Astrocyte (in vitro differentiated cells and primary cell): ENCODE measurements around the gene SLIT3. TPM values are rescaled to one million over a fixed set of nuclear protein-coding genes. Genes with fewer than 3 reads are reported as not detected.

Source experiments
- DNase-seq: peaks from one replicate; pipeline ENCODE4 v3.0.0-alpha.2; 2010; ENCODE audit warnings: low read depth
- FAIRE-seq: peaks from 2 replicates; lab custom pipeline; 2011; peaks lifted over from hg19 to GRCh38; lab: Jason Lieb, UNC
- H2AFZ ChIP-seq: 2 replicates; pipeline ENCODE4 v1.6.0; 2012; ENCODE audit warnings: low read depth, low read length, inconsistent platforms
- H3K27ac ChIP-seq: 2 replicates; pipeline ENCODE4 v1.5.1; 2011; ENCODE audit warnings: low read depth, low read length, inconsistent platforms
- H3K27me3 ChIP-seq: 2 replicates; pipeline ENCODE4 v1.6.0; 2011; ENCODE audit warnings: low read length, inconsistent platforms; ENCODE audit not compliant: insufficient read depth
- H3K36me3 ChIP-seq: 2 replicates; pipeline ENCODE4 v1.5.1; 2011; ENCODE audit warnings: low read length, inconsistent platforms; ENCODE audit not compliant: insufficient read depth
- H3K4me1 ChIP-seq: 2 replicates; pipeline ENCODE4 v1.5.1; 2011; ENCODE audit warnings: low read length, inconsistent platforms; ENCODE audit not compliant: insufficient read depth
- H3K4me2 ChIP-seq: 2 replicates; pipeline ENCODE4 v1.6.0; 2012; ENCODE audit warnings: low read length, inconsistent platforms
- H3K4me3 ChIP-seq: 2 replicates; pipeline ENCODE4 v1.5.1; 2011; ENCODE audit warnings: low read depth, mild to moderate bottlenecking, low read length, inconsistent platforms; ENCODE audit not compliant: insufficient read depth
- H3K79me2 ChIP-seq: 2 replicates; pipeline ENCODE4 v1.6.0; 2012; ENCODE audit warnings: mild to moderate bottlenecking, low read length, inconsistent platforms; ENCODE audit not compliant: insufficient read depth
- H3K9ac ChIP-seq: 2 replicates; pipeline ENCODE4 v1.6.0; 2012; ENCODE audit warnings: mild to moderate bottlenecking, low read length, inconsistent platforms
- H3K9me3 ChIP-seq: 2 replicates; pipeline ENCODE4 v1.5.1; 2012; ENCODE audit warnings: low read depth, mild to moderate bottlenecking, low read length, inconsistent platforms; ENCODE audit not compliant: insufficient read depth
- H4K20me1 ChIP-seq: 2 replicates; pipeline ENCODE4 v1.6.0; 2012; ENCODE audit warnings: low read length, inconsistent platforms; ENCODE audit not compliant: insufficient read depth
- H3K27ac Mint-ChIP-seq: one replicate; pipeline ENCODE4 v1.8.0; 2021; ENCODE audit warnings: mild to moderate bottlenecking, mixed read lengths; ENCODE audit not compliant: unreplicated experiment
- H3K27me3 Mint-ChIP-seq: one replicate; pipeline ENCODE4 v1.8.0; 2021; ENCODE audit warnings: low read depth, mixed read lengths; ENCODE audit not compliant: unreplicated experiment
- H3K36me3 Mint-ChIP-seq: one replicate; pipeline ENCODE4 v1.8.0; 2021; ENCODE audit warnings: low read depth, mixed read lengths; ENCODE audit not compliant: unreplicated experiment
- H3K4me1 Mint-ChIP-seq: one replicate; pipeline ENCODE4 v1.8.0; 2021; ENCODE audit warnings: low read depth, mixed read lengths; ENCODE audit not compliant: unreplicated experiment
- H3K4me3 Mint-ChIP-seq: one replicate; pipeline ENCODE4 v1.8.0; 2021; ENCODE audit warnings: mild to moderate bottlenecking, moderate library complexity, mixed read lengths; ENCODE audit not compliant: unreplicated experiment
- H3K9me3 Mint-ChIP-seq: one replicate; pipeline ENCODE4 v1.8.0; 2021; ENCODE audit warnings: mild to moderate bottlenecking, mixed read lengths; ENCODE audit not compliant: unreplicated experiment
- EZH2 ChIP-seq: IDR thresholded peaks from 2 replicates; pipeline ENCODE4 v1.6.1; 2012; ENCODE audit warnings: mild to moderate bottlenecking, low read length, inconsistent platforms; ENCODE audit not compliant: insufficient read depth
- total RNA-seq: library from RNA; stranded (reverse); gene quantifications from 2 replicates; pipeline ENCODE4 v1.2.1, GENCODE V29; 2021
- TF ChIP-seq, protein P1 (sequence below): IDR thresholded peaks from 2 replicates; pipeline ENCODE4 v1.5.1; 2011; ENCODE audit warnings: low read depth, mild to moderate bottlenecking, inconsistent platforms, low read length, moderate library complexity; ENCODE audit not compliant: insufficient read depth

The SLIT3 gene
- total RNA-seq, 1 donor from 2014 or later, result 20.7 TPM

DNA sequence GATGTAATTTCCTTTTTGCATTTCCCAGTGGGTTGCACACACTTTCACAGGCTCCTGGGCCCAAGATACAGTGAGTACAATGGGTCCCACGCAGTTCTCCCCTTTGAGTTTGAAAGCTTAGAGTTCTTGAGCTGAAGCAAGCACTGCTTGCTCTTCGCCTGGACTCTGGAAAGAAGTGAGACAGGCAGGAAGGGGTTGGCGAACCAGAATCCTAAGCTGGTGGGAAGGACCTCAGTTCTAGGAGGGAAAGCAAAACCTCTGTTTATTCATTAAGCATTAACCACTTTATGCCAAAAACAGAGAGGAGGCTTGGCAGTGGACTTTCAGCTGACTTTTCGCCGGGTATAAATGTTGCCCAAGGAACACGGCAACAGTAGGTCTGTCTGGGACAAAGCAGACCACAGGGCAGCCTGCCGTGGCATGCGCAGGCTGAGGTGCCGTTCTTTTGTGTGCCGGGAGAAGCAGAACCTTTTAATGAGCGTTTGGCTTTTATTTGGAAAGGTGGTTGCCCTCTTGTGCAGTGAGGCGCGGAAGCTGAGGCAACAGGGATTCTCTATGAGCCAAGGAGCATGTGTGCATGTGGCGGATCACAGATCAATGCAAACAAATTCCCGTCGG, 481.8 kb downstream of the SLIT3 start:
- H3K36me3 Mint-ChIP-seq, result peaks cover 16% of the 10 kb centered on the region
- no peak overlapping the region for H3K4me3 ChIP-seq
- no peak overlapping the region for H3K4me2 ChIP-seq
- H3K27me3 Mint-ChIP-seq, result peaks cover 33% of the 10 kb centered on the region
- H4K20me1 ChIP-seq, result no peaks in the 10 kb centered on the region
- no peaks in the 10 kb centered on the region for H3K79me2 ChIP-seq
- FAIRE-seq (no peak), DNase-seq (no peak)
- no peak overlapping the region for H3K27ac Mint-ChIP-seq
- H3K9ac ChIP-seq, result no peak overlapping the region
- peaks cover 5% of the 10 kb centered on the region for H3K9me3 Mint-ChIP-seq
- no peak overlapping the region for H2AFZ ChIP-seq
- TF ChIP-seq, protein P1, sequence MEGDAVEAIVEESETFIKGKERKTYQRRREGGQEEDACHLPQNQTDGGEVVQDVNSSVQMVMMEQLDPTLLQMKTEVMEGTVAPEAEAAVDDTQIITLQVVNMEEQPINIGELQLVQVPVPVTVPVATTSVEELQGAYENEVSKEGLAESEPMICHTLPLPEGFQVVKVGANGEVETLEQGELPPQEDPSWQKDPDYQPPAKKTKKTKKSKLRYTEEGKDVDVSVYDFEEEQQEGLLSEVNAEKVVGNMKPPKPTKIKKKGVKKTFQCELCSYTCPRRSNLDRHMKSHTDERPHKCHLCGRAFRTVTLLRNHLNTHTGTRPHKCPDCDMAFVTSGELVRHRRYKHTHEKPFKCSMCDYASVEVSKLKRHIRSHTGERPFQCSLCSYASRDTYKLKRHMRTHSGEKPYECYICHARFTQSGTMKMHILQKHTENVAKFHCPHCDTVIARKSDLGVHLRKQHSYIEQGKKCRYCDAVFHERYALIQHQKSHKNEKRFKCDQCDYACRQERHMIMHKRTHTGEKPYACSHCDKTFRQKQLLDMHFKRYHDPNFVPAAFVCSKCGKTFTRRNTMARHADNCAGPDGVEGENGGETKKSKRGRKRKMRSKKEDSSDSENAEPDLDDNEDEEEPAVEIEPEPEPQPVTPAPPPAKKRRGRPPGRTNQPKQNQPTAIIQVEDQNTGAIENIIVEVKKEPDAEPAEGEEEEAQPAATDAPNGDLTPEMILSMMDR, result no peak
- no peak for TF ChIP-seq EZH2
- H3K27ac ChIP-seq, result no peak overlapping the region
- H3K4me1 ChIP-seq, result no peaks in the 10 kb centered on the region
- H3K9me3 ChIP-seq, result no peaks in the 10 kb centered on the region
- no peaks in the 10 kb centered on the region for H3K36me3 ChIP-seq
- H3K4me3 Mint-ChIP-seq, result no peak overlapping the region
- peaks cover 3% of the 10 kb centered on the region for H3K27me3 ChIP-seq
- peaks cover 23% of the 10 kb centered on the region for H3K4me1 Mint-ChIP-seq

DNA sequence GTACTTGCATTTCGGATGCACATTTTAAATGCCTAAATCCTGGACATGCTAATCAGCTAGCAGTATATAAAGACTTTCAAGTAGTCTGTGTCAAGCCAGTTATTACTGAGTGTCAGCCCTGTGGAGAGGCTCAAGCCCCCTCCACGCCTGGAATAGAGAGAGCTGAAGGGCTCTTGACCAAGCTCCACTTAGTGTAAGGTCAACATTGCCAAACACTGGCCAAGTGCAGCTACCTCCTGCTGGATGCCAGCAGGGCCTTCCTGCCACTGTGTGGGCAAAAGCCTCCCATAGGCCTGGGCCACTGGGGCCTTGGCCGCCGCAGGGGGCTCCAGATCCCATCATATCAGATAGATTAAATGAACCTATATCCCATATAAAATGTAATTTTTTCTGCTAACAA, 482.4 kb downstream of the SLIT3 start:
- H3K27me3 Mint-ChIP-seq, result peaks cover 33% of the 10 kb centered on the region
- Histone ChIP-seq H3K4me1 (no peaks in the 10 kb centered on the region), H3K9me3 (no peaks in the 10 kb centered on the region)

DNA sequence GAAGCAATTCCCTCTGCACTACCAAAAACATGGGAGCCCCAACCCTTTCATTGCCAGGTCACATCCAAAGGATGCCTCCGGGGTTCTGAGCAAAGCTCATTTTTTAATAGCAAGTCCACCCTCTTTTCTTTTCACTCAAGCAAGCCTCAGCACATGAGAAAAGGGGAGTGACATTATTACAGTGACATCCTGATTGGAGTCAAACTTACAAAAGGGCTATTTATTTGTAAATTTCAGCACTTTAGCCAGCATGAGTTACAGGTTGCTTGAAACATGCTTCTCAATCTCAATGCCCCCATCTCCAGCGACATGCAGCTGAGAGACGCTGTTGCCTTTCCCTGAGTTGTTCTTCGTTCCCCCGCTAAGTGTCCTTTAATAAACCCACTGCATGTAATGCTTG, 483.3 kb downstream of the SLIT3 start:
- Histone ChIP-seq H4K20me1 (no peaks in the 10 kb centered on the region), H3K36me3 (no peaks in the 10 kb centered on the region), H3K9ac (no peak overlapping the region), H3K9me3 (no peaks in the 10 kb centered on the region), H2AFZ (no peak overlapping the region), H3K27me3 (peaks cover 3% of the 10 kb centered on the region), H3K4me2 (no peak overlapping the region), H3K27ac (no peak overlapping the region), H3K4me3 (no peak overlapping the region), H3K79me2 (no peaks in the 10 kb centered on the region), H3K4me1 (no peaks in the 10 kb centered on the region)
- peaks cover 14% of the 10 kb centered on the region for H3K36me3 Mint-ChIP-seq
- H3K9me3 Mint-ChIP-seq, result peaks cover under 1% of the 10 kb centered on the region
- H3K27ac Mint-ChIP-seq, result no peak overlapping the region
- H3K4me1 Mint-ChIP-seq, result peaks cover 16% of the 10 kb centered on the region
- no peak for FAIRE-seq
- DNase-seq, result no peak
- peaks cover 29% of the 10 kb centered on the region for H3K27me3 Mint-ChIP-seq
- TF ChIP-seq, protein P1, result no peak
- no peak for TF ChIP-seq EZH2
- no peak overlapping the region for H3K4me3 Mint-ChIP-seq

More for the DNA sequence above, 482.4 kb downstream of the SLIT3 start:
- H3K9ac ChIP-seq, result no peak overlapping the region
- no peak overlapping the region for H3K4me3 ChIP-seq
- FAIRE-seq (no peak), DNase-seq (no peak)
- Mint-ChIP-seq H3K27ac (no peak overlapping the region), H3K4me3 (no peak overlapping the region), H3K9me3 (peaks cover 5% of the 10 kb centered on the region), H3K4me1 (peaks cover 23% of the 10 kb centered on the region), H3K36me3 (peaks cover 16% of the 10 kb centered on the region)
- no peaks in the 10 kb centered on the region for H3K79me2 ChIP-seq
- no peaks in the 10 kb centered on the region for H3K36me3 ChIP-seq
- no peaks in the 10 kb centered on the region for H4K20me1 ChIP-seq
- H3K27ac ChIP-seq, result no peak overlapping the region
- TF ChIP-seq EZH2, result no peak
- TF ChIP-seq, protein P1, result no peak
- H3K4me2 ChIP-seq, result no peak overlapping the region
- no peak overlapping the region for H2AFZ ChIP-seq
- H3K27me3 ChIP-seq, result peaks cover 3% of the 10 kb centered on the region
